ENCODE data around the gene AXL.

GRCh38 chr19:41264581-41265394 lies 45.8 kb downstream of the AXL start:
- TF ChIP-seq, protein P1, sequence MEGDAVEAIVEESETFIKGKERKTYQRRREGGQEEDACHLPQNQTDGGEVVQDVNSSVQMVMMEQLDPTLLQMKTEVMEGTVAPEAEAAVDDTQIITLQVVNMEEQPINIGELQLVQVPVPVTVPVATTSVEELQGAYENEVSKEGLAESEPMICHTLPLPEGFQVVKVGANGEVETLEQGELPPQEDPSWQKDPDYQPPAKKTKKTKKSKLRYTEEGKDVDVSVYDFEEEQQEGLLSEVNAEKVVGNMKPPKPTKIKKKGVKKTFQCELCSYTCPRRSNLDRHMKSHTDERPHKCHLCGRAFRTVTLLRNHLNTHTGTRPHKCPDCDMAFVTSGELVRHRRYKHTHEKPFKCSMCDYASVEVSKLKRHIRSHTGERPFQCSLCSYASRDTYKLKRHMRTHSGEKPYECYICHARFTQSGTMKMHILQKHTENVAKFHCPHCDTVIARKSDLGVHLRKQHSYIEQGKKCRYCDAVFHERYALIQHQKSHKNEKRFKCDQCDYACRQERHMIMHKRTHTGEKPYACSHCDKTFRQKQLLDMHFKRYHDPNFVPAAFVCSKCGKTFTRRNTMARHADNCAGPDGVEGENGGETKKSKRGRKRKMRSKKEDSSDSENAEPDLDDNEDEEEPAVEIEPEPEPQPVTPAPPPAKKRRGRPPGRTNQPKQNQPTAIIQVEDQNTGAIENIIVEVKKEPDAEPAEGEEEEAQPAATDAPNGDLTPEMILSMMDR (conservative IDR thresholded peaks at IDR 0.05; ENCODE audit: low read length), result no peak
- no peak for TF ChIP-seq EZH2phosphoT487 (IDR thresholded peaks at IDR 0.05; ENCODE audit: borderline replicate concordance)

All from Loucy (cell line).